DMS 273 (cell line): ENCODE results near the gene PLXNA3.

Source experiments
- DNase-seq: peaks from one replicate; lab custom pipeline; 2025; ENCODE audit not compliant: unreplicated experiment; lab: John Stamatoyannopoulos, UW

PLXNA3 gene

DNA sequence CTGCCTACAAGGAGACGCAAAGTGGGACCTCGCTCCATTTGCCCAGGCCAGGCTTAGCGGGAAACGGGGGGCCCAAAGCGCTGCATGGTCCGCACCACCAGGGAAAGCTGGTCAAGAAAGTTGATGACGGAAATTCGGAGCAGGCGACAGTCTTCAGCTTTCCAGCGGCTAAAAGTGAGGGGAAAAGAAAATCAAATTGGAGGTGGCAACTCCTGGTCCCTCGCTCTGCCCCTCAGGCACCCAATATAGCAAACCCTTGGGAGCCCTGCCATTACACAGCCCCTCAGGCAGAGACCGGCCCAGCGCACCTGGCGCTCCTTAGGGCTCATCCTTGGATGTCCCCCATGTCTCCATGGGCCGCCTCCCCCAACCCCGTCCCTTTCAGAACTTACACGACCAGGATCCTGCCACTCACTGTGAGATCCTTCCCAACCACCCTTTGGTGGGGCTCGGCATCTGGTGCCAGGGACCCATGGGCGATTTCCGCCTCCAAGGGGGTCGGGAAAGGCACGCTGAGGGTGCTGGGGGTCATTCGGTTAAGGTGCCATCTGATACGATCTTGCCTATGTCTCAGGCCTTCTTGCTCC is 19.9 kb downstream of the PLXNA3 start:
- DNase-seq = no peak

DNA sequence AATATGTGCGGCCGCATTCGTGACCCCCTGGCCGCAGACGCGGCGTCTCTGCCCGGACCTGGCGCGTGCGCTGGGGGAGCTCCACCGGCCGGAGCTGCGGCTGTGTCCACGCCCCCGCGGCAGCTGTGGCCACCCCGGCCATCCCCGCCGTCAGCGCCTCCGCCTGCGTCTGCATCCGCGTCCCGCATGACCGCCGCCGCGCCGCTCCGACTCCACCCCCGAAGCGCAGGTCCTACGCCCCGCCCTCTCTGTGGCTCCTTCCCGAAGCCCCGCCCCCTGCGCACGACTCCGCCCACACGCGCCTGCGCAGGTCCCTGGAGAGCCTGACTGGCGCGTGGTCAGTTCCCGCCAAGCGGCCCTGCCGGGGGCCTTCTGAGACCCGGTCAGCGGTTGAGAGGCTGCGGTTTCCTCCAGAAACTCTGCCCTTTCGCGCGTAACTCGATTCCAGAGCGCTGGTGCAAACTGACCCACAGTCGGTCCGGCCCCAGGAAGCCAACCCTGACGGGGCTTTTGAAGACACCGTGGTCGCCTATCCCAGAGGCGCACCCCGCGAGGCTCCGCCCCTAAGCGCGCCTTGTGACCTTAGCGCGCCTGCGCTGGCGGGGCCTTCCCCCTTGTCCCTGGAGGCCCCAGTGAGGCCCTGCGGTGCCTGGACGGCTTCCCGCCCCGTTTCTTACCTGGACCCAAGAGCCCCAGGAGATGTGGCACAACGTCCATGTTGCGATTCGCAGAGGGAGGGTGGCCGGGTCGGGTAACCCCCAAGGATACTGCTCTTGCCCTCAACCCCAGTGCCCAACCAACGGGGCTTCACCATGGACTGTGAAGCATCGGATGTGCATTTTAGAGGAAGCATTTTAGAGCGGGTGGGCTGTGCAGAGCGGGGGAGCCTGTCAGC is 20.9 kb downstream of the PLXNA3 start, which contains the start of gene LAGE3:
LAGE3 (minus strand) TSS at position 554 of the 895 bp plus-strand sequence; CDS start at position 188, 366 bp downstream.
- peak; percentile 93 for DNase-seq

DNA sequence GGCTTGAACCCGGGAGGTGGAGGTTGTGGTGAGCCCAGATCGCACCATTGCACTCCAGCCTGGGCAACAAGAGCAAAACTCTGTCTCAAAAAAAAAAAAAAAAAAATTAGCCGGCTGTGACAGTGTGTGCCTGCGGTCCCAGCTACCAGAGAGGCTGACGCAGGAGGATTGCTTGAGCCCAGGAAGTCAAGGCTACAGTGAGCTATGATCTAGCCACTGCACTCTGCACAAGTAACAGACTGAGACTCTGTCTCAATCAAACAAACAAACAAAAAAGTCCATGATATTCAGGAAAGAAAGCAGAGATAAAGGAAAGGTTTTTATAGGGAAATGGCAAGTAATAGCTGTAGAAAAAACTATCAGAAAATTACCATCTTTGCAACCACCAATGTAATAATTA is 23.1 kb downstream of the PLXNA3 start:
- DNase-seq = no peak

DNA sequence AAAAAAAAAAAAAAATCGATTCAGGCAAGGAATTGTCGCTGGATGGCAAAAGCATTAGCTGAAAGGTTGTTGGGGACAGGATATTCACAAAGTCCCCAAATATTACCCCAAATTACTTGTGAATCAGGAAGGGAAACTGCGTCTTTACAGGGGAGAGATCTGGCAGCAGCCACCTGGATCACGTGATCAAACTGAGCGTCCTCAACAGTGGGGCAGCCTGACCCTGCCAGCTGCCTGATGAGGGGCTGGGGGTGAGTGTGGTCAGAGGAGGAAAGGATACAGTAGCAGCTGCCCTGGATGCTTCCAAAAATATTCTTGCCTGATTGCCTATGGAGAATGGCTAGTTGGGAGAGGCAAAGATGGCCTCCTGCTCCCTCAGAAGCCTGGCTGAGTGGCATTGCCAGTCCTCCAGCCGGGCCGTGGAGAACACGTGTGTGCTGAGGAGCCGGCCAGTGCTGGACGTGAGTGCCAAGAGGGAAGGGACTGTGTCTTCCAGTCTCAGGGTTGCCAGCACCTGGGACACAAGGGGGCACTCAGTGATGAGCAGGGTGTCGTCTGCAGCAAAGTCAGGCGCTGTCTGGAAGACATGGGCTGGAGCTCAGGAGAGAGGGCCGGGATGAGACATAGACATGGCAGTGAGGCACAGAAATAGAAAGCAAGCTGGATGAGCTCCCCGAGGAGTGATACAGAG is 24.0 kb downstream of the PLXNA3 start:
- DNase-seq = no peak

DNA sequence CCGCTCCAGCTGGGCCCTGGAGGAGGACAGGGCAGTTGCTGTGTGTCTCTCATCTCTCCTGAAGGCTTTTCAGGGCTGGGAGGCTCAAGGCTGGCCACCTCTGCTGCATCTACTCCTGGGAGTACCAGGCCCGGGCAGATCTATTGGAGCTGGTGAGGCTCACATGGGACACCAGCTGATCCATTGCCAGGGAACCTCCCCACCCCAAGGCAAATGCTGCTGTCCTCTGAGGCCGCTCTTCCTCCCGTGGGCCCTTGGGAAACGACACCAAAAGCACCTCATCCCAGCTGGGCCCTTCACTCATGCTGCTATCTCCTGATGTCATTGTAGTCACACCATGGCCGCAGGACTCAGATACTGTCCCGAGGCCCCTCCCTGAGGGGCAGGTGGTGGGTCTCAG is 24.7 kb downstream of the PLXNA3 start:
- DNase-seq = no peak

DNA sequence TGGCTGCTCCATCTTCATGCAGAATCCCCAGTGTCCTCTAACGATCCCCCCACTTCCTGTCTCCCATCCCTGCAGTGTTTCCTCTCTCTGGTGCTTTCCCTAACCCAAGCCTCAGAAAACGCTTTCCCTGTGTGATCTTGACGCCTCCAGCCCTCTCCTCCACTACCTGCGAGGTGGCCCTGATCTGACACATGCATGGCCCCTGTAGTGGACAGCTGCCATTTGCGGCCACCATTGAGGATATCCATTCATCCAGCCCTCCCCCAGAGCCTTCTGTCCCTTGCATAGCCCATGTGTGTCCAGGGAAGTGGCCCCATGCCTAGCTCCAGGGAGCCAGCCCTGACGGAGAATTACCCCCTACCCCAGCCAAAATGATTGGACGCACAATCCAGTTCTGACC is 25.2 kb downstream of the PLXNA3 start:
- DNase-seq = no peak

DNA sequence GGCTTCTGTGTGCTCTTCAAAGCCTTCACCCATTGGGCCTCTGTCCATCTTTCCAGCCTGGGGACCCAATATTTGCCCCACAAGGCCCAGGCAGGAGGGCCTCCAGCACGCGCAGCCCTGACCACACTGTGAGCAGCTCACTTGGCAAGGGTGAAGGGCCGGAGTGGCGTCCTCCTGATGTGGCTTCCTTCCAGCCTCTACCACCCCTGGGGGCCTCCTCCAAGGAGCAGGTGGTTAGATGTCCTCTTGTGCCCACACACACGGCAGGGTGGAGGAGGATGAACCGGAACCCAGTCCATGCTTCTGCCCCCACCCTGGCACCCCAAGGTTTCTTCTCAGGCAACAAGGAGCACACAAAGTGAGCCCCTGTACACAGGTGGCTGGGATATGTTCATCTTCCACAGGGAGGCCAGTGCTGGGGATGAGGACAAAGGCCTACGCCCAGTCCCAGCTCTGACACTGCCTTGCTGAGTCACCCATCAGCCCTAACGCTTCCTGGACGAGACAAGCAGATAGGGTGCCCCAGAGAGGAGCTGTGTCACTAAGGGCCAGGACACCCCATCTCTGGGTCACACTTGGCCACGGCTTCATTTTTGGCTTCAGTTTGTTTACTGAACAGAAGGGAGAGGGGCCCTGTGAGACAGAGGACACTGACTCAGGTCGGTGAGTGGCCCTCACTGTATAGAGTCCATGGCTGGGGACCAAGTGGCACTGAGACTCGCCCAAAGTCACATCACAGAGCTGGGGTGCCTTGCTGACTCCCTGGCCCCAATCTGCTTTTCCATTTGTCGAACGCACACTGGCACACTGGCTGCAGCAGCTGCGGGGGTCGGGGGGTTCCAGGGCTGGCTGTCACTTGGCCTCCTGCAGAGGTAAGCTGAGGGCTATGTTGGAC is 26.4 kb downstream of the PLXNA3 start:
- no peak for DNase-seq

DNA sequence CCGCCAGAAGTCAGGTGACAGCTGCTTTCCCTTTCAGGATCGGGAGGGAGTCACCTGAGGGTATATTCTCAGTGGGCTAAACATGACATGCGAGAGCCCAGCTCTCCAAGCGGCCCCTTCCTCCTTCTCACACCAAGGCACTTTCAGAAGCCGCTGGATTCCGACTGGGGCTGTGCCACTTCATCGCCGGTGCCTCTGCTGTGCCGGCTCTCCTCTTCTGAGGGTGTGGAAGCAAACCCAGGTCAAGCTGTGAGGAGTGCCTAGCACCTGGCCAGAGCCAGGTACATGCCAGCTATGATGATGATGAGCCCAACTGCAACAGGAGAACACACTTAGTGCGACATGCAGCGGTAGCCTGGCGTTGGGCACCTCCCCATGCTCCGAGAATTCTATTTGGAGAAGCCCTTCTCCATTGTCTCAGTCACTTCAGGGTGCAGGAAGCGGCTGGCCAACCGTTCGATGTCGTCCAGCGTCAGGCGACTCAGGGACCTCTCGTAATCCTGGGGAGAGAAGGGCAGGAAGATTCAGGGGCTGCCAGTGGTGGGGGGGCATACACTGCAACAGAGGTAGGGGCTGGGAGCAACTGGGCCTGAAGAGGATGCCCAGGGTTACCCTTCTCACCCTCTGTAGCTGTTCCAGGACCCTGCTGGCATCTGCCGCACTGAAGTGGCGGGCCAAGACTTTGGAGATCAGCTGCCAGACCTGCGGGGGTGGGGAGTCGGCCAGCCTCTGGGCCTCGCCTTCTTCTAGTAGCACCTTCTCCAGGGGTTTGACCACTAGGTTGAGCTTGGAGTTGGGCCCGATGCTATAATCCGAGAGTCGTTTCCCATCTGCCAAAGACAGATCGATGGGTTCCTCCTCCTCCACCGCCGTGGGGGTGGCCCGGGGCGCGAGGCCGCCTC is 27.3 kb downstream of the PLXNA3 start:
- peak; percentile 64 for DNase-seq

DNA sequence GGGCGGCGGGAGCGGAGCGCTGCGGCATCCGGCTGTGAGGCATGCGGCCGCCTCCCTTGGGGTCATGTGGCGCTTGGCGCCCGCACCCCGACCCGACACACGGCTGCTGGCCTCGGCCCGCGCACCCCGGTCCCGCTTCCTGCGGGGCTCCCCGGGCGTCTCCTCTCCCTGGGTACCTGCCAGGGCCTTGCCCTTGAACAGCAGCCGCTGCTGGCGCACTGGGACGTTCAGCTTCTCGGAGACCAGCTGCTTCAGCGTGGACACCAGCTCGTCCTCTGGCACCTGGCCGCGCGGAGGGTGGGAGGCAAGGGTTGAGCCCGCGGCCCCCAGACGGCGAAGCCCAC is 27.9 kb downstream of the PLXNA3 start:
- DNase-seq = peak; percentile 64

DNA sequence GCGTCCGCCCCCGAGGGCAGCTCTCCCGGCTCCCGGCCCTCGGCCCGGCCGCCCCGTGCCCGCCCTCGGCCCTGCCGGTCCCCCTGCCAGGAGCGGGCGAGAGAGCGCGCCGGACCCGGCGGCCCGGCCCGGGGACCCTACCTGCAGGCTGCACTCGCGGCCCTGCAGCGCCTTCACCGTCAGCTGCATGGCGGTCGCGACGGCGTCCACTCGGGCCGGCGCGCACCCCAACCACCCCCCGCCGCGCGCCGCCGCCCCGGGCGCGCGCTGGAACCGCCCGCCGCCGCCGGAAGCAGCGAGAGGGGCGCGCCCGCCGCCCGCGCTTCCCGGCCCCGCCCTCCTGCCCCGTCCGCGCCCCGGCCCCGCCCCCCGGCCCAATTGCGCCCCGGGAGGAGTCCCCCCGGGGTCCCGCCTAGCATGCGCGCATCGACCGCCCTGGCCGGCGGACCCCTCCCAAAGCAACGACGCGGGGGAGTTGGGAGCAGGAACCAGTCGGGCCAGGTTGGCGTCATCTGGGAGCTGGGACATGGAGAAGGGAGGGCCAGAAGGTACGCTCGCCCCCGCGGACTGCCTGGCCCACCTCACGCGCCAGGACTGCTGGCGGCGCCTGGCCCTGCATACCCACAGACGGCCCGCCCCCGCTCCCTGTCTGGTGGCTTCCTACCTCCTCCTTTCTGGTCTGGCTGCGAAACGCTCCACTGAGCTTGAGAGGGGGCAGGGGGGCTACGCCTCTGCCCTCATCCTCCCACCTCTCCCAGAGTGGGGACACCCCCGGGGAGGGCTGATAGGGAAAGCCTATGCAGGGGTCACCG is 28.5 kb downstream of the PLXNA3 start, which contains the start of gene UBL4A:
UBL4A (minus strand) TSS at position 220 of the 812 bp plus-strand sequence; CDS start at position 189, 31 bp downstream.
- DNase-seq = peak; percentile 78

DNA sequence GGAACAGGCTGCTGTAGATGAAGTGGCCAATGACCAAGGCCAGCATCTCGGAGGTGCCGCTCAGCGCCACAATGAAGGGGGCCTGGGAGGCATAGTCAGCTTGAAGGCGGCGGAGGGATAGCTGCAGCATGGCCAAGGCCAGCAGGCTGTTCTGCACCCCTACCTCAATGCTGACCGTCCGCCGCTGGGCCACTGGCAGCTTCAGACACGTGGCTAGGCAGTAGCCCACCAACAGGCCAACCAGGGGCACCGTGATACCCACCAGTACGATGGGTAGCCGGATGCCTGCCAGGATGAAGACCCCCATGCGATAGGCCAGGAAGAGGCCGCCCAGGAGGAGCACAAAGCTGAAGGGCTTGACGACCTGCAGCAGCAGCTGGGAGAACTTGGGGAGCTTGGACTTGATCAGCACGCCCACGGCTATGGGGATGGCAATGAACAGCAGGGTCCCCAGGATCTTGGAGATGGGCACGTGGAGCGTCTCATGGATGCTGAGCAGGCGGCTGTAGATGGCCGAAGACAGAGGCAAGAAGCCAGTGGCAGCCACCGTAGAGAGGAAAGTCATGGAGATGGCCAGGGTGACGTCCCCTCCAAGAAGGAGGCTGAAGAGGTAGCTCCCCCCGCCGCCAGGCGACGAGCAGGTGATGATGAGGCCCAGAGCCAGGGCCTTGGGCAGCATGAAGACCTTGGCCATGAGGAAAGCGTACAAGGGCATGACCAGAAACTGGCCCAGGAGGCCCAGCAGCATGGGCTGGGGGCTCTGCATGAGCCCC is 29.6 kb downstream of the PLXNA3 start:
- DNase-seq = no peak

DNA sequence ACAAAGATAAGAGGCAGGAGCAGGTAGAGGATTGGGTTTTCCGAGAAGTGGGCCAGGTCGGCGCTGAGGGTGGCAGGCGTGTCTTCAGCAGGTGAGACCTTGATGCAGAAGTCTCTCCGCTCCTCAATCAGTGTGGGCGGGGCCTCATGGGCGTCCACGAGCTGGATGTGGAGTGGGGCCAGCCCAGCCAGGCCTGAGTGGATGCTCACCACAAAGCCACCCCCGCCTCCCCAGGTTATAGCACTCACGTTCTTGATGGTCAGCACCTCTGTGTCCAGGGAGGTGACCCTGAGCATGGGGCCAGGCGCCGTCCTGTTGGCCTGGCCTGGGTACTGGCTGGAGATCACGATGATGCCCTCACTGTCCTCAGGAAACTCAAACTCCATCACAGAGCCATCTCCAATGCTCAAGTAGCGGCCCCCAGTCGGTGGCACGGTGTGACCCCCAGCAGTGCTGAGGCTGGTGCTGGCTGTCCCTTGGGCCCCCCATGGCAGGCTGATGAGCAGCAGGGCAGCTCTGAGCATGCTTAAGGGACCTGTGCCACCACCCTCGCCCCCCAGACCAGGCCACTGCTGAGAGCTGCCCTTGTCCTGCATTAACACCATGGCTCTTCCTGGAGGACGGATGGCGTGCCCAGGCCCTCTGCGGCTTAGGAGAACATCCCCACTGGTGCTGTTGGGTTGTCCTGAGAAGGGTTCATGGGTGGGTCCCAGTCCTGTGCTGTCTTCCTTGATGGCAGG is 30.4 kb downstream of the PLXNA3 start:
- DNase-seq = no peak

DNA sequence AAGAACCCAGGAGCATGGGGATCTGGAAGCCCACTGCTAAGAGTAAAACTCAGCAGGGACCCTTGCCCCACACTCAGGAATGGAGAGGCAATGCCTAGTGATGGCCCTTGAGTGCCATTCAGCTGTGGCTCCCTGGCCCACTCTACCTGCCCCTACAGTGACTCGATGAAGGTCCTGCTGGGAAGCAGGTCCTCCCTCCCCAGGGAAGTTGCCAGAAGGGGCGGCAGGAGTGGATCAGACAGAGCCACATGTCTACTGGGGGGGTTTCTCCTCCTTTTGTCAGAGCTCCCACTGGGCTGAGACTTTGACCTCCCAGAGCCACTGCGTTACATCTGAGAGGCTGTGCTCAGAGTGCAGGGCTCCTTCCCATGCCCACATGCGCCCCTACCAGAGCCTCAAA is 31.1 kb downstream of the PLXNA3 start:
- DNase-seq = no peak

DNA sequence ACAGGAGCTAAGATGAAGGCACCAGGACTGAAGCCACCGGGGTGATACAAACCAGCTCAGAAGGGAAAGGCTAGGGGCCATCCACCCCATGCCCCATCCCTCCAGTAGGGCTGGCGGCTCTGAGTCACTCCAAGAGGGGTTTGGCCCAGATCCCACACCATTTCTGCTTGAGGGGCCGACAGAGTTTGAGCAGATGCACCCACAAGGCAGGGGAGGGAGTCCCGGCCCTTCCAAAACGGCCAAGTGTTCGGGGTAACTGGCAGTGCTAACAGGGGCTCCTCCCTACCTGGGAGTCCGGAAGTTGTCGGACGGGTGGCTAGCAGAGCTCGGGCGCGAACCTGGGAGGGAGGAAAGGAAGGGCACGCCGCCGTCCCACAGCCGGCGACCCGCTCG is 31.9 kb downstream of the PLXNA3 start:
- peak; percentile 74 for DNase-seq

DNA sequence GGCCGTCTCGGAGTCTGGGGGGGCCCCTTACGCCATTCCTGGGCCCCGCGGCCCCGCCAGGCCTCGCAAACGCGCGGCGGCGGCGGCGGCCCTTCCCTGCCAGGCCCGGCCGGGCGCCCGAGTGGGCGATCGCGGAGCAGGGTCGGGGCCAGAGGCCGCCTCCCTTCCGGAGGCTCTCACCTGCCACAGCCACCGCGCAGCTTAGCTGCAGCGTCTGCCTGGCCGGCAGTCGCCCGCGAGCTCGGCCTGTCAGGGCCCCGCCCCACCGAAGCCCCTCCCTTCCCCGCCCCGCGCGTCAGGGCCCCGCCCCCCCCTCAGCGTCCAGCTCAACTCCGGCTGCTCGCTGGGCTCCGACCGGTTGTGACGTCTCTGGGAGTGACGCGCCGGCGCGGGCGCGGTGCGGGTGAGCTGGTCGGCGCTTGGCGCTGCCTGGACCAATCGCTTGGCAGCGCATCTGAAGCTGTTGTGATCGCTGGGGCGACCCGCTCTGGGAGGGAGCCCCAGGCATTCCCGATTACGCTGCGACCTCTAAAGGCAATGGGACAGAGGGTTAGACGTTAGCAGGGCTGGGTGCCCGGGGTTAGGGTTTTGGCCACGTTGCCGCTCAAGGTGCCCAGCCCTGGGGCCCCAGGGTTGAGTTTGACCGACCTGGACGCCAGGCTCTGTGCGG is 32.5 kb downstream of the PLXNA3 start, which contains the start of gene SLC10A3:
SLC10A3 (minus strand) TSS at position 216 of the 670 bp plus-strand sequence. CDS start 1,689 bp downstream, outside the sequence.
- DNase-seq = peak; percentile 98

DNA sequence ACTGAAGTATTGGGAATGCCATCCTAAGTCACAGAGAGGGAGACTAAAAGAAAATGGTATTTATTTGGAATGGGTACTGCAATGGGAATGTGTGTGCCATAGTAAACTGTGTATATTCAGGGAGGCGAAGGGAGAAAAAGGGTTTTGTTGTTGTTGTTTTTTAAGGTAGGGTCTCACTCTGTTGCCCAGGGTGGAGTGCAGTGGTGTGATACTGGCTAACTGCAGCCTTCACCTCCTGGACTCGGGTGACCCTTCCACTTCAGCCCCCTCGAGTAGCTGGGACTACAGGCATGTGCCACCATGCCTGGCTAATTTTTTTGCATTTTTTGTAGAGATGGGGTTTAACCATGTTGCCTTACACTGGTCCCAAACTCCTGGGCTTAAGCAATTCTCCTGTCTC is 36.6 kb downstream of the PLXNA3 start:
- no peak for DNase-seq

DNA sequence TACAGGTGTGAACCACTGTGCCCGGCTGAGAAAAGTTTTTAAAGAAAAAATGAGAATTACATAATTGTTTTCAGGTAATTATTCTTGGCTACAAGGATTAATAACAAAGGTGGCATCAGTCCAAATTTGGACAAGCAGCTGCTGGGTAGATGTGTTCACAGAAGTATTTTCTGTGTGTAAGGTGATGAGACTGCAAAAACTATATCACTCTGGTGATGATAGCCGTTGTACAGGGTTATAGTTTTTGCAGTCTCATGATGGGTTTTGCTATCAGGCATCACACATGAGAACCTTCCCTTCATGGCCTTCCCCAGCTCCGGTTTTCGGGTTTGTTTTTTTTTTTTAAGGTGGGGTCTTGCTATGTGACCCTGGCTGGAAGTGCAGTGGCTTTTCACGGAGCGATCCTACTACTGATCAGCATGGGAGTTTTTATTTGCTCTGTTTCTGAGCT is 37.4 kb downstream of the PLXNA3 start:
- DNase-seq = no peak
